Activated naive CD4-positive, alpha-beta T cell treated with anti-CD3 and anti-CD28 coated beads for 36 hours (primary cell): ENCODE measurements around the gene STC2. TPM values are rescaled to one million over a fixed set of nuclear protein-coding genes. Genes with fewer than 3 reads are reported as not detected.

Experiments used
- CTCF ChIA-PET: fragments of 350-600 bp; sonication (Branson Sonifier 250); formaldehyde crosslinking; loops from one replicate; lab custom pipeline; 2021; ENCODE audit warnings: antibody characterized with exemption; lab: Charles Lee
- DNase-seq: peaks from one replicate; pipeline ENCODE4 v3.0.0-alpha.2; 2020
- H3K27ac Mint-ChIP-seq: one replicate; pipeline ENCODE4 v1.8.0; 2021; ENCODE audit warnings: mild to moderate bottlenecking, mixed read lengths
- H3K27me3 Mint-ChIP-seq: one replicate; pipeline ENCODE4 v1.8.0; 2021; ENCODE audit warnings: low read depth, mixed read lengths
- H3K36me3 Mint-ChIP-seq: one replicate; pipeline ENCODE4 v1.8.0; 2021; ENCODE audit warnings: low read depth, mixed read lengths
- H3K4me1 Mint-ChIP-seq: one replicate; pipeline ENCODE4 v1.8.0; 2021; ENCODE audit warnings: low read depth, mixed read lengths
- H3K4me3 Mint-ChIP-seq: one replicate; pipeline ENCODE4 v1.8.0; 2021; ENCODE audit warnings: mild to moderate bottlenecking, moderate library complexity, mixed read lengths
- H3K9me3 Mint-ChIP-seq: one replicate; pipeline ENCODE4 v1.8.0; 2021; ENCODE audit warnings: mixed read lengths
- intact Hi-C: fragments of 100-400 bp; cut with micrococcal nuclease; formaldehyde crosslinking; loops from one replicate; pipeline ENCODE4 v1.15.1; 2023
- total RNA-seq, 2 experiments: library from RNA; stranded (reverse); gene quantifications; one replicate each; pipeline ENCODE4 v1.2.3, GENCODE V29; 2021

STC2 gene
- total RNA-seq, 2 experiments from 2014 or later = 26.8 to 27.8 TPM

GRCh38 chr5:173326501-173326960, 1.7 kb downstream of the STC2 start:
- intact Hi-C loops = loop anchor here (5.0 kb wide), 2 partner anchors 554 to 591 kb away; partner anchors contain the start of gene DUSP1
- peak overlapping the region; percentile 90 for H3K4me3 Mint-ChIP-seq
- peak; percentile 17 for DNase-seq
- peaks cover 64% of the 10 kb centered on the region for H3K36me3 Mint-ChIP-seq
- peaks cover 44% of the 10 kb centered on the region for H3K27me3 Mint-ChIP-seq
- H3K27ac Mint-ChIP-seq = peak overlapping the region; percentile 27
- H3K4me1 Mint-ChIP-seq = peaks cover 34% of the 10 kb centered on the region
- H3K9me3 Mint-ChIP-seq = no peaks in the 10 kb centered on the region
- CTCF ChIA-PET = interaction anchor here (0.6 to 0.8 kb wide), 2 partner anchors 32 to 161 kb away, joined by 3 to 4 read pairs; no protein-coding TSS in a partner anchor

- CTCF ChIA-PET = no interaction called here
- no peak overlapping the region for H3K27ac Mint-ChIP-seq
- intact Hi-C loops = loop anchor here (5.0 kb wide), 2 partner anchors 553 to 592 kb away; partner anchors contain the start of gene DUSP1
- peaks cover 38% of the 10 kb centered on the region for H3K27me3 Mint-ChIP-seq
- peaks cover 28% of the 10 kb centered on the region for H3K4me1 Mint-ChIP-seq
- no peak for DNase-seq
- H3K36me3 Mint-ChIP-seq = peaks cover 76% of the 10 kb centered on the region
- no peaks in the 10 kb centered on the region for H3K9me3 Mint-ChIP-seq
- H3K4me3 Mint-ChIP-seq = peak overlapping the region; percentile 59
Measured at GRCh38 chr5:173325091-173325698, 3.0 kb downstream of the STC2 start.

DNA sequence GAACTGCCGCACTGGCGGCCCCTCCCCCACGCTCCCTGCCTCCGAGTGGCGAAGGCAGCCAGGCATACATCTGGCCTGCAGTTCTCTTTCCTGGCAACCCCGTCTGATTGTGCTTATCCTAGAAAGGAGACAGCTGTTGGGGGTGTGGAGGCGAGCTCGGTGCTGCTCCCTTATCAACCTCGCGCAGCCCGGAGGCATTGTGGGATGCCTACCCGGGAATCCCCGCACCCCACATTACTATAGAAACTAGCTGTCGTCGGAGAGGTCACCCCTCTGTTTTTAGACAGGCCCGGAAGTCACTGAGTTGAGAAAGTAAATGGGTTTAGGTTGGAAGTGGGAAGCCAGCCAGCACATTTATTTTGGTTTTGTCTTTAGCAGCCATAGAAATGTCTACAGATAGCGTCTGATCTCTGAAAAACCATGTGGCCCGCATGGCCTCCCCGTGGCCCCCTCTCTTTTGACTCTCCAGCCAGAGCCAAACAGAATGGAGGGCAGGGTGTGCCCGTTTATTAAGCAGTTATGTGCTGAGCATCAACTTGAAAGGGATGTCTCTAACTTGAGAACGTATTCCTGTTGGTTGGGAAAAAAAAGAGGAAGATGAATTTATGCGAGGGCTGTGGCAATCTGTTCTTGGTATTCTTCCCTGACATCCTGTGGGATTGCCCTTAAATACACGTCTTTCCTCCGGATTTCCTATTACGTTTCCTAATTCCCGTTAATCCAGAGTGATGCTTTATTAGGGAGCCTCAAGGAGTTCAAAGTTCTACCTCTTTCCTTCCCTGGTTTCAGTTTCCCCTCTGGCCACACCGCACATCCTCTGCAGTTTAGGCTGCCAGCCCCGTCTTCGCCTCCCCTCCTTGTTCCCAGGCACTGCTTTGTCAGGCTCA, 3.9 kb downstream of the STC2 start:
- H3K4me3 Mint-ChIP-seq = peak overlapping the region; percentile 34
- H3K36me3 Mint-ChIP-seq = peaks cover 84% of the 10 kb centered on the region
- no peaks in the 10 kb centered on the region for H3K9me3 Mint-ChIP-seq
- CTCF ChIA-PET = no interaction called here
- H3K27ac Mint-ChIP-seq = no peak overlapping the region
- peak; percentile 27 for DNase-seq
- H3K4me1 Mint-ChIP-seq = peaks cover 26% of the 10 kb centered on the region
- intact Hi-C loops = loop anchor here (5.0 kb wide), 2 partner anchors 552 to 593 kb away; partner anchors contain the start of gene DUSP1
- peaks cover 40% of the 10 kb centered on the region for H3K27me3 Mint-ChIP-seq

DNA sequence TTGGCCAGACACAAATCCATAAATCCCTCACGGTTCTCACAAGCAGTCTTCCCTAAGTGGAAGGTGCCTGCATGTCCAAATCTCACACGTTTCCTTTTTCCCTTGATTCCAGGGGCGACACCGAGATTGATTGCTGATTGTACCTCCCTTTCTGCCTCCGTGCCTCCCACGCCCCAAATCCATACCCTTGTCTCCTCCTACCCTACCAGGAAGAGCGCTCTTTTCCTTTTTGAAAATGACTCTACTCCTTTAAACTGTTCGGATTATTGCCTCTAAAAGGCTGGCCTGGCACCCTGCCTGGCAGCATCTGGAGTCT, 4.5 kb downstream of the STC2 start:
- peaks cover 86% of the 10 kb centered on the region for H3K36me3 Mint-ChIP-seq
- H3K27me3 Mint-ChIP-seq = peaks cover 41% of the 10 kb centered on the region
- H3K9me3 Mint-ChIP-seq = no peaks in the 10 kb centered on the region
- DNase-seq = no peak
- H3K27ac Mint-ChIP-seq = no peak overlapping the region
- intact Hi-C loops = no loop called here
- H3K4me1 Mint-ChIP-seq = peaks cover 26% of the 10 kb centered on the region
- no peak overlapping the region for H3K4me3 Mint-ChIP-seq
- CTCF ChIA-PET = no interaction called here

DNA sequence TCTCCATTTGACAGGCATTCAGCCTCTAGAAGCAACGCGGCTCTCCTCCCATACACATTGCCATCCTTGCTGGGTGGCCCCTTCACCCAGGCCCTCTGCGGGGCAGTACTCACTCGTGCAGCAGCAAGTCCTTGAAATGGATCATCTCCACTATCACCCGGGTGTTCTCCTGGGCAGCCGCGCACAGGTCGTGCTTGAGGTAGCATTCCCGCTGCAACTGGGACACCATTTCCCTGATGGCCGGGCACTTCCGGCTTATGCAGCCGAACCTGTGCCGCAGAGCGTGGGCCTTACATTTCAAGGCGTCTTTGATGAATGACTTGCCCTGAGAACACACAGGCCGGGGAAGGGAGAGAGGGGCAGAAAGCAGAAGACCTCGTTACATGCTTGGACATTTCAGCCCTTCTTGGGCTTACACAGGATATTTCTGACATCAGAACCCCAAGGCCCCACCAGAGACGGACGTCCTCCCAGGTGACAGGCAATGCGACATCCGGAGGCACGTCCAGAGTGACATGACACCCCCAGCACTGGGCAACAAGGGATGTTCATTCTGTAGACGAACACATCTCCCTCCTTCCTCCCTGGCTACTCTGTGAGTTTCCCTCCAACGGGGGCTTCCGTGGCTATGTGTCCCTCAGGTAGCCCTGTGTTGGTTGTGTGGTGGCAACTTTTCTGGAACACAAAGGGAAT, 5.0 kb downstream of the STC2 start:
- H3K27me3 Mint-ChIP-seq = peaks cover 41% of the 10 kb centered on the region
- H3K27ac Mint-ChIP-seq = no peak overlapping the region
- no peak for DNase-seq
- peaks cover 24% of the 10 kb centered on the region for H3K4me1 Mint-ChIP-seq
- peaks cover 88% of the 10 kb centered on the region for H3K36me3 Mint-ChIP-seq
- CTCF ChIA-PET = interaction anchor here (1.7 kb wide), 1 partner anchor 29 kb away, joined by 10 read pairs; no protein-coding TSS in a partner anchor
- no peaks in the 10 kb centered on the region for H3K9me3 Mint-ChIP-seq
- intact Hi-C loops = no loop called here
- no peak overlapping the region for H3K4me3 Mint-ChIP-seq

DNA sequence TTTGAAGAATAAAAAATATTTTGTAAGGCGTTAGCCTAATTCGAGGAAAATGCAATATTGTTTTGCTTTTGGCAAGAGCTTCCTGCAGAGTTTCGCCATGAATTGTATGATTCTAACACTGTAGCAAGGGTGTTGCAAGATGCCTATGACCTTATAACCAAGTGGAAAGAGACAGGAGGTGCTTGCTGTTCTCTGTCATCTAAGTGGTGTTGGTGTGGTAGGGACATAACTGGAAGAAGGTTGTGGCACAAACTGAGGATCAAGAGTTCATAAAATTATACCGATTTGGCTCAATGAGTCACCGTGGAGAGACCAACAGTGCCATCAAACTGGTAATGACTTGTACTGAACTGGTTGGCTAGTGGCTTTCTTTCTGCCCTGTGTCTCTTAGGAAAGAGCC, 6.3 kb downstream of the STC2 start:
- H3K27me3 Mint-ChIP-seq = peaks cover 41% of the 10 kb centered on the region
- H3K27ac Mint-ChIP-seq = no peak overlapping the region
- H3K9me3 Mint-ChIP-seq = no peaks in the 10 kb centered on the region
- intact Hi-C loops = no loop called here
- no peak overlapping the region for H3K4me3 Mint-ChIP-seq
- no peak for DNase-seq
- CTCF ChIA-PET = interaction anchor here (1.7 to 2.8 kb wide), 2 partner anchors 10 to 28 kb away, joined by 10 to 11 read pairs; no protein-coding TSS in a partner anchor
- H3K36me3 Mint-ChIP-seq = peaks cover 93% of the 10 kb centered on the region
- peaks cover 22% of the 10 kb centered on the region for H3K4me1 Mint-ChIP-seq

GRCh38 chr5:173320259-173320658, 8.0 kb downstream of the STC2 start:
- Mint-ChIP-seq H3K9me3 (no peaks in the 10 kb centered on the region), H3K27me3 (peaks cover 29% of the 10 kb centered on the region)
- CTCF ChIA-PET = interaction anchor here (0.7 to 2.8 kb wide), 3 partner anchors 11 to 333 kb away, joined by 3 to 11 read pairs (median 11); no protein-coding TSS in a partner anchor

DNA sequence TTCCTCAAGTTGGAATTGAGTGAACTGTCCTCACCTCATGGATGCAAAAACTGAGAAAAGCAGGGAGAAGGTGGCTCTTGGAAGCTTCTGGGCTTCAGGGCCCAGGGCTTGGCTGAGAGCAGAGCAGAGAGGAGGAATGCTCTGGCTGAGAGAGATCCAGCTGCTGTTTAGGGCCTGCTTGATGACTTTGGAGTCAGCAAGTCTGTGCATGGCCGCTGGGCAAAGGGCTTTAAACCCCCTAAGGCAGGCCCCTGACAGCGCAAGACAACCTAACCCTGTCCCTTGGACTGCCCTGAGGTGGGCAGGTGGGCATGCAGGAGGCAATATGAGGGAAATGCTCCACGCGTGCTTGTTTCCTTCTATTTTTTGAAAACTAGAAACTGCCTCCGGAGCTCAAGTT, 8.6 kb downstream of the STC2 start:
- intact Hi-C loops = no loop called here
- H3K9me3 Mint-ChIP-seq = no peaks in the 10 kb centered on the region
- H3K27me3 Mint-ChIP-seq = peaks cover 28% of the 10 kb centered on the region
- no peak overlapping the region for H3K27ac Mint-ChIP-seq
- CTCF ChIA-PET = interaction anchor here (0.9 to 2.8 kb wide), 3 partner anchors 12 to 253 kb away, joined by 3 to 11 read pairs (median 11); no protein-coding TSS in a partner anchor
- peaks cover 78% of the 10 kb centered on the region for H3K36me3 Mint-ChIP-seq
- no peak for DNase-seq
- peaks cover 9% of the 10 kb centered on the region for H3K4me1 Mint-ChIP-seq
- H3K4me3 Mint-ChIP-seq = no peak overlapping the region

More at GRCh38 chr5:173320259-173320658, 8.0 kb downstream of the STC2 start:
- DNase-seq = no peak
- Mint-ChIP-seq H3K27ac (no peak overlapping the region), H3K36me3 (peaks cover 84% of the 10 kb centered on the region), H3K4me1 (peaks cover 15% of the 10 kb centered on the region), H3K4me3 (no peak overlapping the region)
- intact Hi-C loops = no loop called here

- Mint-ChIP-seq H3K4me3 (no peak overlapping the region), H3K4me1 (peaks cover 4% of the 10 kb centered on the region), H3K27me3 (peaks cover 29% of the 10 kb centered on the region), H3K36me3 (peaks cover 72% of the 10 kb centered on the region), H3K9me3 (no peaks in the 10 kb centered on the region), H3K27ac (no peak overlapping the region)
- no peak for DNase-seq
- CTCF ChIA-PET = interaction anchor here (0.9 to 2.8 kb wide), 3 partner anchors 12 to 254 kb away, joined by 3 to 11 read pairs (median 11); no protein-coding TSS in a partner anchor
- intact Hi-C loops = no loop called here
Measured at GRCh38 chr5:173318881-173319620, 9.2 kb downstream of the STC2 start.

GRCh38 chr5:173318330-173318729, 9.9 kb downstream of the STC2 start:
- CTCF ChIA-PET = no interaction called here
- no peak for DNase-seq
- no peak overlapping the region for H3K27ac Mint-ChIP-seq
- no peaks in the 10 kb centered on the region for H3K4me1 Mint-ChIP-seq
- peaks cover 65% of the 10 kb centered on the region for H3K36me3 Mint-ChIP-seq
- intact Hi-C loops = no loop called here
- no peaks in the 10 kb centered on the region for H3K9me3 Mint-ChIP-seq
- H3K27me3 Mint-ChIP-seq = peaks cover 28% of the 10 kb centered on the region
- no peak overlapping the region for H3K4me3 Mint-ChIP-seq

DNA sequence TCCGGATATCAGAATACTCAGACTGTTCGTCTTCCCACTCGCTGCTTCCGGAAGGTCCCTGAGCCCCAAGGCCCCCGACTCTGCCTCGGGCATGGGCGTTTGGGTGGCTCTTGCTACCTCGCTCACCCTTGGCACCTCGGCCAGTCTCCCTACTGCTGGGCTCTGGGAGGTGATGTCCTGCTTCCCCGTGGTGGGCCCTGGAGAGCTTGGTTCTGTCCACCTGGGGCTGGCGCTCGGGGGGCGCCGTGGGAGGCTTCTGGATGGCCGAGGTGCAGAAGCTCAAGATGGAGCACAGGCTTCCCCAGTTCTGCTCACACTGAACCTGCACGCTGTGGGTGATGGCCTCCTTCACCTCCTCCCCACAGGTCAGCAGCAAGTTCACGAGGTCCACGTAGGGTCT, 10.4 kb downstream of the STC2 start:
- H3K27me3 Mint-ChIP-seq = peaks cover 28% of the 10 kb centered on the region

More for the DNA sequence above, 10.4 kb downstream of the STC2 start:
- Mint-ChIP-seq H3K4me3 (no peak overlapping the region), H3K9me3 (no peaks in the 10 kb centered on the region), H3K36me3 (peaks cover 60% of the 10 kb centered on the region), H3K27ac (no peak overlapping the region), H3K4me1 (no peaks in the 10 kb centered on the region)
- no peak for DNase-seq
- CTCF ChIA-PET = no interaction called here
- intact Hi-C loops = no loop called here
